Effector memory CD4-positive, alpha-beta T cell (primary cell): ENCODE measurements around the gene SLC22A7.

Source experiments
- DNase-seq, 3 donors: peaks; one replicate each; pipeline ENCODE4 v3.0.0-alpha.2; 2020
- H3K27ac ChIP-seq: 2 replicates; pipeline ENCODE4 v1.7.0; 2013; ENCODE audit warnings: mild to moderate bottlenecking, low read length, moderate library complexity; ENCODE audit not compliant: insufficient read depth, poor library complexity, severe bottlenecking
- H3K27me3 ChIP-seq: replicated peaks from 2 replicates; pipeline ENCODE4 v1.7.0; 2013; ENCODE audit warnings: mild to moderate bottlenecking, low read length; ENCODE audit not compliant: insufficient read depth, control insufficient read depth, poor library complexity, severe bottlenecking
- H3K36me3 ChIP-seq: 2 replicates; pipeline ENCODE4 v1.7.0; 2013; ENCODE audit warnings: mild to moderate bottlenecking, low read length, moderate library complexity; ENCODE audit not compliant: control insufficient read depth, insufficient read depth
- H3K4me1 ChIP-seq: 2 replicates; pipeline ENCODE4 v1.7.0; 2013; ENCODE audit warnings: low read length, mild to moderate bottlenecking; ENCODE audit not compliant: control insufficient read depth, insufficient read depth, poor library complexity, severe bottlenecking
- H3K4me3 ChIP-seq: 2 replicates; pipeline ENCODE4 v1.7.0; 2013; ENCODE audit warnings: low read length, low read depth, mild to moderate bottlenecking; ENCODE audit not compliant: insufficient read depth, poor library complexity, severe bottlenecking
- H3K9me3 ChIP-seq: 2 replicates; pipeline ENCODE4 v1.7.0; 2013; ENCODE audit warnings: mild to moderate bottlenecking, low read length, moderate library complexity; ENCODE audit not compliant: control insufficient read depth

The SLC22A7 gene

GRCh38 chr6:43283514-43283901 is 14.6 kb upstream of the SLC22A7 start:
- Histone ChIP-seq H3K4me3 (no peak overlapping the region), H3K9me3 (no peaks in the 10 kb centered on the region), H3K27me3 (no peaks in the 10 kb centered on the region), H3K4me1 (no peaks in the 10 kb centered on the region), H3K36me3 (no peaks in the 10 kb centered on the region), H3K27ac (no peak overlapping the region)
- no peak for DNase-seq

- H3K9me3 ChIP-seq = no peaks in the 10 kb centered on the region
- no peak for DNase-seq
- H3K27ac ChIP-seq = no peak overlapping the region
- no peaks in the 10 kb centered on the region for H3K4me1 ChIP-seq
- no peaks in the 10 kb centered on the region for H3K27me3 ChIP-seq
- H3K4me3 ChIP-seq = no peak overlapping the region
- no peaks in the 10 kb centered on the region for H3K36me3 ChIP-seq
Measured at GRCh38 chr6:43283905-43284304, 14.2 kb upstream of the SLC22A7 start.

GRCh38 chr6:43284991-43285781 is 12.9 kb upstream of the SLC22A7 start:
- no peak overlapping the region for H3K27ac ChIP-seq
- no peaks in the 10 kb centered on the region for H3K4me1 ChIP-seq
- DNase-seq = no peak
- no peaks in the 10 kb centered on the region for H3K27me3 ChIP-seq
- H3K9me3 ChIP-seq = no peaks in the 10 kb centered on the region
- no peaks in the 10 kb centered on the region for H3K36me3 ChIP-seq
- no peak overlapping the region for H3K4me3 ChIP-seq

- H3K9me3 ChIP-seq = no peaks in the 10 kb centered on the region
- no peak overlapping the region for H3K27ac ChIP-seq
- no peaks in the 10 kb centered on the region for H3K36me3 ChIP-seq
- H3K27me3 ChIP-seq = no peaks in the 10 kb centered on the region
- H3K4me3 ChIP-seq = no peak overlapping the region
- no peak for DNase-seq
- H3K4me1 ChIP-seq = no peaks in the 10 kb centered on the region
Measured at GRCh38 chr6:43285832-43286231, 12.2 kb upstream of the SLC22A7 start.

- Histone ChIP-seq H3K27me3 (no peaks in the 10 kb centered on the region), H3K4me1 (no peaks in the 10 kb centered on the region), H3K9me3 (no peaks in the 10 kb centered on the region), H3K27ac (no peak overlapping the region), H3K36me3 (no peaks in the 10 kb centered on the region), H3K4me3 (no peak overlapping the region)
- DNase-seq = no peak
Measured at GRCh38 chr6:43286456-43286979, 11.5 kb upstream of the SLC22A7 start.

GRCh38 chr6:43286980-43287716 is 10.9 kb upstream of the SLC22A7 start:
- DNase-seq = no peak
- H3K27ac ChIP-seq = no peak overlapping the region
- no peaks in the 10 kb centered on the region for H3K4me1 ChIP-seq
- no peaks in the 10 kb centered on the region for H3K36me3 ChIP-seq
- no peaks in the 10 kb centered on the region for H3K27me3 ChIP-seq
- H3K9me3 ChIP-seq = no peaks in the 10 kb centered on the region
- H3K4me3 ChIP-seq = no peak overlapping the region

GRCh38 chr6:43287717-43288679 is 10.1 kb upstream of the SLC22A7 start:
- no peak overlapping the region for H3K4me3 ChIP-seq
- no peak overlapping the region for H3K27ac ChIP-seq
- H3K27me3 ChIP-seq = no peaks in the 10 kb centered on the region
- no peak for DNase-seq
- H3K4me1 ChIP-seq = no peaks in the 10 kb centered on the region
- no peaks in the 10 kb centered on the region for H3K36me3 ChIP-seq
- H3K9me3 ChIP-seq = no peaks in the 10 kb centered on the region

GRCh38 chr6:43290339-43290904 is 7.6 kb upstream of the SLC22A7 start:
- Histone ChIP-seq H3K9me3 (no peaks in the 10 kb centered on the region), H3K27ac (no peak overlapping the region), H3K4me3 (no peak overlapping the region), H3K27me3 (no peaks in the 10 kb centered on the region), H3K4me1 (no peaks in the 10 kb centered on the region), H3K36me3 (no peaks in the 10 kb centered on the region)
- no peak for DNase-seq

GRCh38 chr6:43290905-43291355 is 7.1 kb upstream of the SLC22A7 start:
- no peak for DNase-seq
- H3K4me3 ChIP-seq = no peak overlapping the region
- no peaks in the 10 kb centered on the region for H3K9me3 ChIP-seq
- H3K36me3 ChIP-seq = no peaks in the 10 kb centered on the region
- H3K27ac ChIP-seq = no peak overlapping the region
- H3K27me3 ChIP-seq = no peaks in the 10 kb centered on the region
- H3K4me1 ChIP-seq = no peaks in the 10 kb centered on the region
